Right forelimb (tissue), 1 donor: ENCODE measurements around the gene PRKD1.
"Not testable (repeated sequence)": the region's sequence is repeated elsewhere in the genome, so short reads cannot be mapped to it uniquely, and the experiment has no call there.

Experiments
- DNase-seq: peaks from one replicate; pipeline ENCODE4 v3.0.0-alpha.2; 2018

PRKD1 gene

GRCh38 chr14:29734732-29735131 lies 192.9 kb downstream of the PRKD1 start:
- no peak for DNase-seq

GRCh38 chr14:29726560-29727331 lies 200.9 kb downstream of the PRKD1 start:
- not testable (repeated sequence) for DNase-seq

DNA sequence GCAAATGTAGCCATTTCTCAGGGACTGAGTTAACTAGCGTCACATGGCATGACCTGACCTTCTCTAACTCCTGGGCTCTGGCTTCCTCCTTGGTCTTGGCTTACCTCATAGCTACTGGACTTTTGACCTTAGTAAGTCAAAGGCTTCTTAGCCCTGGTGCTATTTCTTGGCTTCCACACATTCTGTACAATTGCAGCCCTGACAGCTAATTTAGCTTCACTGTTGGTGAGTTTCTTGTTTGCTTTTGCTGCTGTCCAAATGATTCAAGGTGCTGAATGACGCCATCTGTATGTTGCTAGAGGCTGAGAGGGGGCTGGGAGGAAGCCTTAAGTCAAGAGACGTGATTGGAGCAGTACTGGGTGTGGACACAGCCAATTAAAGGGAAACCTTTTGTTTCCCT lies 202.7 kb downstream of the PRKD1 start:
- no peak for DNase-seq

GRCh38 chr14:29722831-29723230 lies 204.8 kb downstream of the PRKD1 start:
- DNase-seq, result no peak

GRCh38 chr14:29721586-29721985 lies 206.1 kb downstream of the PRKD1 start:
- no peak for DNase-seq

- DNase-seq, result no peak
Measured at GRCh38 chr14:29717901-29718300, 209.7 kb downstream of the PRKD1 start.

DNA sequence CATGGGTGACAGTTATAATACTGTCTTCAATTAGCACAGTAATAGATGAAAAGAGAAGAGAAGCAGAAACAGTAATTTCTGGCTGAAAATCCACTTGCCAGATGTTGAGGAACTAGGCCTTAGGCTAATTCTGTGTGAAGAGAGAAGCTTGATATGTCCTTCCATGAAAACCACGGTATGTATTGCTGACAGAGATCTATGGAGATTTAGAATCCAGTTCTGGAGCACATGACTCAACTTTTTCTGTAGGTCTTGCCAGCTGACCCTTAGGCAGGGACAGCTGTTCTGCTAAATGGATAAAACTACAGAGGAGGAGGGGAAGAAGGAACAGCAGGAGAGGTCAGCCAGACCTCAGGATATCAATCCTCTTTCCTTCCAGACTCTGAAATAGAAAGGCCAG lies 211.5 kb downstream of the PRKD1 start:
- DNase-seq, result no peak

GRCh38 chr14:29712601-29713000 lies 215.0 kb downstream of the PRKD1 start:
- DNase-seq, result no peak

GRCh38 chr14:29710015-29710414 lies 217.6 kb downstream of the PRKD1 start:
- no peak for DNase-seq

GRCh38 chr14:29709490-29709889 lies 218.2 kb downstream of the PRKD1 start:
- DNase-seq, result no peak

DNA sequence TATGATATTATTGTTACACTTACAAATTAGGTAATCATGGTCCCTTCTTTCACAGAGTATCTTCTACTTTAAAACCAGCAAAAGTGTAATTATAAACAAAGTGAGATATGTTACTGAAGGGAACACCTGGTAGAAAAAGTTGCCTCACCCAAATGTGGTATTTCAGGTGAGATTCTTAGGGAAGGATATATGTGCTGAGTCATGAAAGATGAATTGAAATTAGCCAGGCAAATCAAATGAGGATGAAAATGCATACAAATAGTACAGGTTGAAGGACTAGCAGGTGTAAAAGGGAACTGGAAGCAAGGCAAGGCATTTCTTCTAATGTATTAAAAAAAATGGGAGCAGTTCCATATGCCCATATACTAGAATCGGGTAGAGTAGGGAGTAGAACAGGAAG lies 220.9 kb downstream of the PRKD1 start:
- no peak for DNase-seq

GRCh38 chr14:29705801-29706200 lies 221.8 kb downstream of the PRKD1 start:
- DNase-seq, result no peak

- DNase-seq, result not testable (repeated sequence)
Measured at GRCh38 chr14:29689597-29689996, 238.1 kb downstream of the PRKD1 start.

DNA sequence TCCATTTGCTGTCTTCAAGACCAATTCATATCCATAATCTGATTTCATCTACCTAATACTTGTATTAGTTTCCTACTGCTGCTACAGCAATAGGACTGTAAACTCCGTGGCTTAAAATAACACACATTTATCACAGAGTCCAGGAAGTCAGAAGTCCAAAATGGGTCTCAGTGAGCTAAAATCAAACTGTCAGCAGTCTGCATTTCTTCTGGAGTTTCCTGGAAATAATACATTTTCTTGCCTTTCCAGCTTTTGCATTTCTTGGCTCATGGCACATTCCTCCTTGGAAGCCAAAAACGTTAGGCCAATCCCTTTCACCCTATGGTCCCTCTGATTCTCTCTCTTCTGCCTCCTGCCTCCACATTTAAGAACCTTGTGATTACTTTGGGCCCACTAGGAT lies 239.8 kb downstream of the PRKD1 start:
- no peak for DNase-seq

DNA sequence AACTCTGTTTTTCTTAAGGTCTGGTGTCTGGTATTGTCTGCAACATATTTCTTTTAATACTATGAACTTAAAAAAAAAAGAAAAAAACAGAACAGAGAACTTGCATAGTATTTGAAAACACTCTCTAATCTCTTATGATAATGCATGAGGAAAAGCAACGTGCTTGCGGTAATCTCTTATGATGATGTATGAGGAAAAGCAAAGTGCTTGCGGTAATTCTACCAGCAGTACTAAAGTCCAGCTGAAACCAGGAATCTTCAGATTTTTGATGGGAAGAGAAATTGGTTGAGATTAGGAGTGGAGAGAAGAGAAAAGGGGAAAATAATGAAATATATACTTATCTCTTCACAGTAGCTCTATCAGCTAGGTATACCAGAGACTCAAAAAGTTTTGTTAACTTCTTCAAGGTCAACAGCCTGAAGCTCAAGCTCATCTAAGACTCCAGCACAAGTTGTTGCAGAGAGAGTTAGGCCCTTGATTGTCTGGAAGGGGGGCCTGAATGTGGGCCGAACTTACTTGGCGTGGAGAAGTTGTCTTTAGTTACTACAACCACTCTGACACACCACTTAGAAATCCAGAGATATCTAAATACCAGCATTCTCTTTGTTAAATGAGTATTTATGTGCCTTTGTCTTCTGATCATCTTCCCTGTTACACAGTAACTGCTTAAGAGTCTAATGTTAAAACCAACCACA lies 240.4 kb downstream of the PRKD1 start:
- DNase-seq, result no peak

DNA sequence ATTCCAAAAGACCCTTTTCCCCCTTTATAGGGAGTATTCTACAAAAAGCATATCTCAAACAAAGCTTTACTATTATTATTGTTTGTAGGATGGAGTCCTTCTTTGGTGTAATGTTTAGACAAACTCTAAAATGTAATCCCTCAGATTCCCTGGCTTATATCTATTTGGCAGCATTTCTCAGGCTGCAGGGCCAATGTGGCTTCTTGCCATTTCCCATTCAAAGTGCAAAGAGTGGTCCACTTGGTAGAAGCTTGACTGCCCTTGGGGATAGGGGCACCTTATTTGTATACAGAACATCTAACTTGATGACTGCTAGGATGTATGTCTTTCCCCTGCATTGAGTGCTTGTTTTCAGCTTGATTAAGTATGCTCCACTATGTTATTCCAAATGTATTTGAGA lies 242.7 kb downstream of the PRKD1 start:
- no peak for DNase-seq

GRCh38 chr14:29682789-29683188 lies 244.9 kb downstream of the PRKD1 start:
- DNase-seq, result no peak

GRCh38 chr14:29681316-29681715 lies 246.3 kb downstream of the PRKD1 start:
- no peak for DNase-seq

GRCh38 chr14:29674566-29675285 lies 252.9 kb downstream of the PRKD1 start:
- no peak for DNase-seq

DNA sequence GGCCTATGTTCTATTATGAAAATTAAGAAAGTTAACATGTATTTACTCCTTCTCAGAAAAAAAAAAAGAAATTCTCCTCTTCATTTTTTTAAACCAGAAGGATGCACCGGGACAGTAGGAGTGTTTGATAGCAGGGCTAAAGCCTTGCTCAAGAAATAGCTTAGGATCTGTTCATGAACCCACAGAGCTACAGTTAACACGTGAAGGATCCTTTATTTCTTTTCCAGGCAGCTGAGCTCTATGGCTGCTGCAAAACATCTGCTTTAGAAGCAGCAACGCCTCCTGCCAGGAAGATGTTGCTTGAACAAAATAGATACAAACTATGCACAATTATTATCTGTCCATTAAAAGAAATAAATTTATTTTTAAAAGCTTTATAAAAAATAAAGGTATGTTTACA lies 254.8 kb downstream of the PRKD1 start:
- no peak for DNase-seq

DNA sequence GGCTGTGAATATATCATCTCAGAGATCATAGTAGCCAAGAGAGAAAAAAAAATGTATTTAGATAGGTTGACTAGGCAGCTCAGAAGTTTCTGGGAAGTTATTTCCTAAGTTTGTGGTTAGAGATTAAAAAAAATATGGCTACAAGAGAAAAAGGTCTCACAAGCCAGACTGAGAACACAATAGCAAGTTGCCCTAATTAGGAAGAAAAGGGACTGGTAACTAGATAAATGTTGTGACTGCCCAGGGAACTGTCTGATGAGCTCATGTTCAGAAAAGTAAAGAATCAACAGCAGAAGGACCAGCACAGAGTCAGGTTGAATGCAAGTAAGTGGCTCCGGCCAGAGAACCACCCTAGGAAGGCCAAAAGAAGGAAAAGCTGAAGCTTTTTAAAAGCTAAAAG lies 256.6 kb downstream of the PRKD1 start:
- DNase-seq, result no peak

- no peak for DNase-seq
Measured at GRCh38 chr14:29668201-29668600, 259.4 kb downstream of the PRKD1 start.

GRCh38 chr14:29664515-29664914 lies 263.1 kb downstream of the PRKD1 start:
- DNase-seq, result no peak

DNA sequence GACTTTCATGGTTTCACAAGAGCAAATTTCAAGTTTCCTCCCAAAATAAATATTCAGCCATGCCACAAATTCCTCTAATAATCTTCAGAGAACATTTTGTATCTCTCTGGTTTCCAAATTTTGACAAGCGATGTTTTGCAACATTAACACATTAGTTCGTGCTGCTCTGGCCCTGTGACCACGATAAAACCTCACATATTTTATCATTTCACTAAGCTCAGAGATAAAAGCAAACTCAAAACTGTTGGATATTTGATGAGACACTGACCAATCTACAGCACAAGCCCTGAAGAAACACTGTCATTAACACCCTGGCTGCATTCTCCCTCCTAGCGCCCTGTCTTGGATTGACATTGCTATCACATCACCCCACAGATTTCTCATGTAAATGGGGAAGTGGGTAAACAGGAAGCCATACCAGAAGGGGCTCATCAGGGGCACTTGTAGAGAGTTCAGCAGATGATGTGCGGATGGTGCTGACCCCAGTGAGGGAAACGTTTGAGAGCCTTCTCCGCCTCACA lies 264.3 kb downstream of the PRKD1 start:
- DNase-seq, result no peak
